Hepatocyte (in vitro differentiated cells): ENCODE measurements around the gene POLD3. TPM values are rescaled to one million over a fixed set of nuclear protein-coding genes. Genes with fewer than 3 reads are reported as not detected.
A peak's percentile ranks its signal among the peaks of the same experiment; 100 is the strongest.

Source experiments
- DNase-seq: peaks from one replicate; pipeline ENCODE4 v3.0.0-alpha.2; 2016; ENCODE audit warnings: low spot score
- H2AFZ ChIP-seq: fragments of 200-600 bp; sonication (generic); 2 replicates; pipeline ENCODE4 v1.6.0; 2016; ENCODE audit warnings: antibody characterized with exemption, mild to moderate bottlenecking
- H3K27ac ChIP-seq: fragments of 200-600 bp; sonication (generic); 2 replicates; pipeline ENCODE4 v1.5.1; 2016; ENCODE audit warnings: mild to moderate bottlenecking
- H3K27me3 ChIP-seq: fragments of 200-600 bp; sonication (generic); 2 replicates; pipeline ENCODE4 v1.6.1; 2016
- H3K36me3 ChIP-seq: fragments of 200-600 bp; sonication (generic); replicated peaks from 2 replicates; pipeline ENCODE4 v1.5.1; 2016; ENCODE audit warnings: low read depth; ENCODE audit not compliant: insufficient read depth
- H3K4me1 ChIP-seq: fragments of 200-600 bp; sonication (generic); 2 replicates; pipeline ENCODE4 v1.5.1; 2016; ENCODE audit warnings: mild to moderate bottlenecking, moderate library complexity; ENCODE audit not compliant: insufficient read depth
- H3K4me2 ChIP-seq: fragments of 200-600 bp; sonication (generic); 2 replicates; pipeline ENCODE4 v1.6.0; 2016
- H3K4me3 ChIP-seq: fragments of 200-600 bp; sonication (generic); 2 replicates; pipeline ENCODE4 v1.5.1; 2016; ENCODE audit warnings: mild to moderate bottlenecking
- H3K79me2 ChIP-seq: fragments of 200-600 bp; sonication (generic); 2 replicates; pipeline ENCODE4 v1.6.0; 2017; ENCODE audit warnings: mild to moderate bottlenecking
- H3K9me2 ChIP-seq: fragments of 200-600 bp; sonication (generic); replicated peaks from 2 replicates; pipeline ENCODE4 v1.6.0; 2017; ENCODE audit warnings: mild to moderate bottlenecking; ENCODE audit not compliant: insufficient read depth
- H3K9me3 ChIP-seq: fragments of 200-600 bp; sonication (generic); 2 replicates; pipeline ENCODE4 v1.5.1; 2016; ENCODE audit warnings: low read depth, mild to moderate bottlenecking
- H4K20me1 ChIP-seq: fragments of 200-600 bp; sonication (generic); 2 replicates; pipeline ENCODE4 v1.6.0; 2016; ENCODE audit warnings: mild to moderate bottlenecking; ENCODE audit not compliant: insufficient read depth, poor library complexity, severe bottlenecking
- CTCF ChIP-seq: fragments of 200-600 bp; sonication (generic); IDR thresholded peaks from 2 replicates; pipeline ENCODE4 v1.5.1; 2016; ENCODE audit warnings: antibody characterized with exemption, mild to moderate bottlenecking; ENCODE audit not compliant: poor library complexity
- EZH2 ChIP-seq: fragments of 200-600 bp; sonication (generic); IDR thresholded peaks from 2 replicates; pipeline ENCODE4 v1.6.1; 2016; ENCODE audit warnings: antibody characterized with exemption, mild to moderate bottlenecking, borderline replicate concordance
- EZH2phosphoT487 ChIP-seq: fragments of 200-600 bp; sonication (generic); IDR thresholded peaks from one replicate; pipeline ENCODE4 v1.6.1; 2018; ENCODE audit warnings: antibody characterized with exemption, mild to moderate bottlenecking, low read depth, moderate library complexity; ENCODE audit not compliant: unreplicated experiment, severe bottlenecking
- WGBS: methylation state at CpG from one replicate; pipeline ENCODE4 v1.1.6; 2016; ENCODE audit warnings: low lambda C conversion rate; ENCODE audit errors: missing lambda C conversion rate; 5-methylcytosine and 5-hydroxymethylcytosine counted together
- polyA plus RNA-seq: library from polyadenylated mRNA; unstranded; fragments of >200 nt; fragmentation: Nextera tagmentation; extraction: Ambion mirVana; gene quantifications from 2 replicates; pipeline ENCODE4 v1.2.1, GENCODE V29; 2016
- total RNA-seq: library from RNA; depleted of rRNA; stranded (reverse); fragments of >200 nt; gene quantifications from 2 replicates; pipeline ENCODE4 v1.2.3, GENCODE V29; 2014

The POLD3 gene
- total and polyA plus RNA-seq, 2 experiments from 2014 or later, result 11.0 to 13.8 TPM

DNA sequence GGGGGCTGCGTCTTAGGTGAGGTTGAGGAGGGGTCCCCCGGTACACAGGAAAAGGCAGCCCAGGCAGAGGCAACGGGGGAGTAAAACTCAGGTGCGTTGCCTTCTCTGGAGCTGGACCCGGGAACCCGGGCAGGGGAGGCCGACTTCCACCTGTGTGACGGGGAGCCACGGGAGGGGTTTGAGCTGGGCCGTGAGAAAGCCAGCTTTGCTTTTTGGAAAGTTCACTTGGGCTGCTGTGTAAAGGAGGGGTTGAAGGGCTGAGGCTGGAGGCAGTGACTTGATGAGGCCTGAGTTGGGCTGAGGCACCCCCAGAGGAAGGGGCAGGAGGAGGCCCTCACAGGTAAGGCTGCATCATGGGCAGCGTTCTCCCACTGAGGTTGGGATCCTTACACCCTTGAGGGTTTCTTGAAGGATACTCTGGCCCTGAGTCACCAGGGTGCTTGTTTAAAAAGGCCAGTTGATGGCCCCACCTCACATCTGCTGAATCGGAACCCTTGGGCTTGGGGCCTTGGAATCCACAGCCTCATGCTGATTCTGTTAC is 91.6 kb downstream of the POLD3 start:
- H3K4me2 ChIP-seq, result peak overlapping the region; percentile 73
- H3K4me3 ChIP-seq, result no peak overlapping the region
- TF ChIP-seq CTCF (no peak), EZH2 (no peak), EZH2phosphoT487 (no peak)
- no peaks in the 10 kb centered on the region for H3K9me2 ChIP-seq
- H2AFZ ChIP-seq, result no peak overlapping the region
- no peaks in the 10 kb centered on the region for H3K4me1 ChIP-seq
- H3K27ac ChIP-seq, result no peak overlapping the region
- H3K27me3 ChIP-seq, result no peaks in the 10 kb centered on the region
- 93% methylated on average over 12 of the region's 12 CpGs for WGBS
- H4K20me1 ChIP-seq, result no peaks in the 10 kb centered on the region
- H3K36me3 ChIP-seq, result no peaks in the 10 kb centered on the region
- H3K79me2 ChIP-seq, result no peaks in the 10 kb centered on the region
- DNase-seq, result no peak
- no peaks in the 10 kb centered on the region for H3K9me3 ChIP-seq

GRCh38 chr11:74684661-74685060 is 92.3 kb downstream of the POLD3 start:
- no peak overlapping the region for H3K4me2 ChIP-seq
- no peaks in the 10 kb centered on the region for H3K27me3 ChIP-seq
- H3K4me1 ChIP-seq, result no peaks in the 10 kb centered on the region
- no peaks in the 10 kb centered on the region for H3K79me2 ChIP-seq
- H3K4me3 ChIP-seq, result no peak overlapping the region
- H3K9me3 ChIP-seq, result no peaks in the 10 kb centered on the region
- no peaks in the 10 kb centered on the region for H3K9me2 ChIP-seq
- H3K27ac ChIP-seq, result no peak overlapping the region
- no peak overlapping the region for H2AFZ ChIP-seq
- DNase-seq, result no peak
- WGBS, result 100% methylated on average over 1 of the region's 1 CpG
- no peak for TF ChIP-seq CTCF
- no peak for TF ChIP-seq EZH2
- TF ChIP-seq EZH2phosphoT487, result no peak
- H3K36me3 ChIP-seq, result no peaks in the 10 kb centered on the region
- H4K20me1 ChIP-seq, result no peaks in the 10 kb centered on the region

GRCh38 chr11:74685338-74685737 is 93.0 kb downstream of the POLD3 start:
- Histone ChIP-seq H3K27me3 (no peaks in the 10 kb centered on the region), H3K4me3 (no peak overlapping the region), H3K4me2 (no peak overlapping the region), H3K9me2 (no peaks in the 10 kb centered on the region), H3K79me2 (no peaks in the 10 kb centered on the region), H2AFZ (no peak overlapping the region), H3K27ac (no peak overlapping the region), H3K9me3 (no peaks in the 10 kb centered on the region), H3K36me3 (no peaks in the 10 kb centered on the region), H3K4me1 (no peaks in the 10 kb centered on the region), H4K20me1 (no peaks in the 10 kb centered on the region)
- TF ChIP-seq EZH2phosphoT487 (no peak), EZH2 (no peak), CTCF (no peak)
- no peak for DNase-seq

GRCh38 chr11:74685905-74686304 is 93.5 kb downstream of the POLD3 start:
- TF ChIP-seq CTCF (no peak), EZH2 (no peak), EZH2phosphoT487 (no peak)

More at GRCh38 chr11:74685905-74686304, 93.5 kb downstream of the POLD3 start:
- no peaks in the 10 kb centered on the region for H3K27me3 ChIP-seq
- no peak overlapping the region for H3K4me2 ChIP-seq
- DNase-seq, result no peak
- H3K4me1 ChIP-seq, result no peaks in the 10 kb centered on the region
- H4K20me1 ChIP-seq, result no peaks in the 10 kb centered on the region
- WGBS, result 96% methylated on average over 3 of the region's 3 CpGs
- no peak overlapping the region for H3K27ac ChIP-seq
- no peaks in the 10 kb centered on the region for H3K36me3 ChIP-seq
- no peaks in the 10 kb centered on the region for H3K9me3 ChIP-seq
- H2AFZ ChIP-seq, result no peak overlapping the region
- H3K4me3 ChIP-seq, result no peak overlapping the region
- no peaks in the 10 kb centered on the region for H3K9me2 ChIP-seq
- no peaks in the 10 kb centered on the region for H3K79me2 ChIP-seq
